RWPE2 (cell line): Measurements from ENCODE around the gene MFSD6.

ENCODE experiments used
- ATAC-seq: fragments of 200-7000 bp; cut with Tn5 transposase; 3 replicates; pipeline ENCODE4 v1.9.1; 2021; ENCODE audit warnings: low read depth
- DNase-seq: peaks from one replicate; pipeline ENCODE4 v3.0.0-alpha.2; 2020; ENCODE audit warnings: low spot score
- H3K27ac ChIP-seq: fragments of 450-650 bp; 2 replicates; pipeline ENCODE4 v1.5.1; 2017; ENCODE audit warnings: mild to moderate bottlenecking; ENCODE audit not compliant: poor library complexity, severe bottlenecking
- H3K27me3 ChIP-seq: fragments of 250-450 bp; sonication (Bioruptor Pico); 2 replicates; pipeline ENCODE4 v1.5.1; 2021; ENCODE audit warnings: mild to moderate bottlenecking, moderate library complexity; ENCODE audit not compliant: insufficient read depth, poor library complexity, severe bottlenecking
- H3K36me3 ChIP-seq: fragments of 250-450 bp; sonication (Bioruptor Pico); 2 replicates; pipeline ENCODE4 v1.5.1; 2020; ENCODE audit warnings: low read depth, mild to moderate bottlenecking, moderate library complexity
- H3K4me1 ChIP-seq: fragments of 250-450 bp; sonication (Bioruptor Pico); 2 replicates; pipeline ENCODE4 v1.5.1; 2021; ENCODE audit warnings: mild to moderate bottlenecking, moderate library complexity; ENCODE audit not compliant: insufficient read depth, poor library complexity, severe bottlenecking
- H3K4me3 ChIP-seq: fragments of 250-450 bp; sonication (Bioruptor Pico); 2 replicates; pipeline ENCODE4 v1.5.1; 2021; ENCODE audit warnings: mild to moderate bottlenecking, moderate library complexity; ENCODE audit not compliant: severe bottlenecking
- H3K9me3 ChIP-seq: fragments of 250-450 bp; sonication (Bioruptor Pico); 2 replicates; pipeline ENCODE4 v1.5.1; 2021; ENCODE audit warnings: mild to moderate bottlenecking, moderate library complexity; ENCODE audit not compliant: severe bottlenecking
- CTCF ChIP-seq: fragments of 450-650 bp; IDR thresholded peaks from one replicate; pipeline ENCODE4 v1.5.1; 2017; ENCODE audit warnings: mild to moderate bottlenecking, moderate library complexity; ENCODE audit not compliant: poor library complexity, severe bottlenecking

Gene MFSD6

GRCh38 chr2:190459881-190460280 lies 51.7 kb downstream of the MFSD6 start:
- Histone ChIP-seq H3K9me3 (no peaks in the 10 kb centered on the region), H3K4me3 (no peak overlapping the region), H3K27me3 (no peaks in the 10 kb centered on the region), H3K36me3 (no peaks in the 10 kb centered on the region), H3K4me1 (no peaks in the 10 kb centered on the region), H3K27ac (no peak overlapping the region)
- DNase-seq (no peak), ATAC-seq (no peak)
- TF ChIP-seq CTCF, result no peak

GRCh38 chr2:190460487-190460886 lies 52.3 kb downstream of the MFSD6 start:
- H3K36me3 ChIP-seq, result no peaks in the 10 kb centered on the region
- H3K4me1 ChIP-seq, result no peaks in the 10 kb centered on the region
- DNase-seq (no peak), ATAC-seq (no peak)
- H3K27me3 ChIP-seq, result no peaks in the 10 kb centered on the region
- no peak overlapping the region for H3K4me3 ChIP-seq
- no peaks in the 10 kb centered on the region for H3K9me3 ChIP-seq
- no peak for TF ChIP-seq CTCF
- H3K27ac ChIP-seq, result no peak overlapping the region

GRCh38 chr2:190462181-190462580 lies 54.0 kb downstream of the MFSD6 start:
- DNase-seq (no peak), ATAC-seq (no peak)
- TF ChIP-seq CTCF, result no peak

GRCh38 chr2:190462611-190463010 lies 54.5 kb downstream of the MFSD6 start:
- no peak for DNase-seq
- H3K4me3 ChIP-seq, result no peak overlapping the region
- no peak overlapping the region for H3K27ac ChIP-seq
- TF ChIP-seq CTCF, result no peak
- no peak for ATAC-seq
- no peaks in the 10 kb centered on the region for H3K9me3 ChIP-seq
- H3K4me1 ChIP-seq, result peaks cover under 1% of the 10 kb centered on the region
- H3K36me3 ChIP-seq, result no peaks in the 10 kb centered on the region
- H3K27me3 ChIP-seq, result no peaks in the 10 kb centered on the region

More at GRCh38 chr2:190462181-190462580, 54.0 kb downstream of the MFSD6 start:
- H3K27me3 ChIP-seq, result no peaks in the 10 kb centered on the region
- no peak overlapping the region for H3K4me3 ChIP-seq
- H3K4me1 ChIP-seq, result no peaks in the 10 kb centered on the region
- H3K36me3 ChIP-seq, result no peaks in the 10 kb centered on the region
- H3K27ac ChIP-seq, result no peak overlapping the region
- H3K9me3 ChIP-seq, result no peaks in the 10 kb centered on the region

- TF ChIP-seq CTCF, result no peak
- no peaks in the 10 kb centered on the region for H3K36me3 ChIP-seq
- DNase-seq (no peak), ATAC-seq (no peak)
- H3K27ac ChIP-seq, result no peak overlapping the region
- H3K27me3 ChIP-seq, result no peaks in the 10 kb centered on the region
- no peak overlapping the region for H3K4me3 ChIP-seq
- peaks cover 22% of the 10 kb centered on the region for H3K4me1 ChIP-seq
- no peaks in the 10 kb centered on the region for H3K9me3 ChIP-seq
Observed at GRCh38 chr2:190465060-190465459, 56.9 kb downstream of the MFSD6 start.
